Loucy (cell line): ENCODE results near the gene PHF19.

ENCODE experiments used
- CTCF ChIP-seq: fragments of 200-600 bp; sonication (generic); conservative IDR thresholded peaks from 2 replicates; pipeline ENCODE4 v1.5.1; 2014; ENCODE audit warnings: mild to moderate bottlenecking, antibody characterized with exemption, low read length
- EZH2phosphoT487 ChIP-seq: fragments of 200-600 bp; IDR thresholded peaks from 2 replicates; pipeline ENCODE4 v1.6.1; 2018; ENCODE audit warnings: antibody characterized with exemption, mild to moderate bottlenecking, moderate library complexity, borderline replicate concordance

- no peak for TF ChIP-seq CTCF
- TF ChIP-seq EZH2phosphoT487 = no peak
Measured at GRCh38 chr9:120852240-120853010, 24.6 kb downstream of the PHF19 start.
